K562 (cell line): ENCODE measurements around the gene OXLD1. TPM values are rescaled to one million over a fixed set of nuclear protein-coding genes. Genes with fewer than 3 reads are reported as not detected.
A peak's percentile ranks its signal among the peaks of the same experiment; 100 is the strongest.

ENCODE experiments used
- CCNT2 ChIP-seq: IDR thresholded peaks from 2 replicates; pipeline ENCODE4 v1.6.1; 2011; ENCODE audit warnings: borderline replicate concordance, low read depth, mild to moderate bottlenecking, moderate library complexity, mixed read lengths, low read length; ENCODE audit not compliant: insufficient read length; ENCODE audit errors: extremely low read depth
- FOXP1 ChIP-seq: sonication (generic); formaldehyde crosslinking; IDR thresholded peaks from 2 replicates; pipeline ENCODE4 v1.8.0; 2022; ENCODE audit warnings: mild to moderate bottlenecking, missing genetic modification reagents
- GMEB1 ChIP-seq: fragments of 250-450 bp; sonication (Bioruptor Pico); IDR thresholded peaks from 2 replicates; pipeline ENCODE4 v1.4.0; 2020; ENCODE audit warnings: mild to moderate bottlenecking
- HMGXB4 ChIP-seq: sonication (generic); formaldehyde crosslinking; IDR thresholded peaks from 2 replicates; pipeline ENCODE4 v1.8.1; 2023; ENCODE audit warnings: mild to moderate bottlenecking, missing genetic modification reagents
- LEF1 ChIP-seq: fragments of 450-650 bp; IDR thresholded peaks from 2 replicates; pipeline ENCODE4 v1.6.1; 2016; ENCODE audit warnings: mild to moderate bottlenecking
- MXD1 ChIP-seq: fragments of 250-450 bp; sonication (Bioruptor Pico); IDR thresholded peaks from 2 replicates; pipeline ENCODE4 v1.8.0; 2021; ENCODE audit warnings: borderline replicate concordance, mild to moderate bottlenecking, moderate library complexity; ENCODE audit not compliant: poor library complexity, severe bottlenecking
- NR3C1 ChIP-seq: sonication (generic); formaldehyde crosslinking; IDR thresholded peaks from 2 replicates; pipeline ENCODE4 v1.8.1; 2022; ENCODE audit warnings: missing genetic modification reagents
- POU5F1 ChIP-seq: fragments of 150-350 bp; IDR thresholded peaks from 2 replicates; pipeline ENCODE4 v1.6.1; 2014; ENCODE audit warnings: borderline replicate concordance, low read length, low read depth, mild to moderate bottlenecking; ENCODE audit not compliant: partially characterized antibody
- RBFOX2 ChIP-seq: fragments of 200-400 bp; formaldehyde crosslinking; IDR thresholded peaks from 2 replicates; pipeline ENCODE4 v1.6.1; 2017; ENCODE audit warnings: low read depth, mild to moderate bottlenecking, low read length, moderate library complexity
- SAFB ChIP-seq: fragments of 200-400 bp; formaldehyde crosslinking; IDR thresholded peaks from 2 replicates; pipeline ENCODE4 v1.6.1; 2017; ENCODE audit warnings: low read depth, low read length, borderline replicate concordance
- TEAD4 ChIP-seq, 2 experiments: sonication (generic) in 1 of 2; formaldehyde crosslinking in 1 of 2; IDR thresholded peaks; 2 replicates each; pipeline versions ENCODE4 v1.6.1 to v1.8.0; 2012 to 2022; ENCODE audit warnings: borderline replicate concordance in 1 of 2, inconsistent platforms in 1 of 2, low read length in 1 of 2, mild to moderate bottlenecking in 1 of 2, missing genetic modification reagents in 1 of 2
- ZNF224 ChIP-seq: sonication (generic); formaldehyde crosslinking; IDR thresholded peaks from 2 replicates; pipeline ENCODE4 v1.8.0; 2022; ENCODE audit warnings: mild to moderate bottlenecking, missing genetic modification reagents
- ZNF282 ChIP-seq: sonication (generic); formaldehyde crosslinking; IDR thresholded peaks from 2 replicates; pipeline ENCODE4 v1.8.1; 2023; ENCODE audit warnings: missing genetic modification reagents
- ZNF395 ChIP-seq: fragments of 200-800 bp; sonication (Bioruptor generic); IDR thresholded peaks from 2 replicates; pipeline ENCODE4 v1.6.1; 2017; ENCODE audit warnings: missing genetic modification characterization, missing compliant biosample characterization
- ZNF592 ChIP-seq: fragments of 450-650 bp; IDR thresholded peaks from 2 replicates; pipeline ENCODE4 v1.6.1; 2017; ENCODE audit warnings: antibody characterized with exemption, mild to moderate bottlenecking
- ZNF79 ChIP-seq: fragments of 250-450 bp; sonication (Bioruptor Pico); IDR thresholded peaks from 2 replicates; pipeline ENCODE4 v1.4.0; 2020; ENCODE audit warnings: low read depth, mild to moderate bottlenecking, moderate library complexity
- polyA plus RNA-seq, 8 experiments: library from polyadenylated mRNA; depleted of rRNA in 4 of 8; stranded (reverse) in 5 of 8; unstranded in 3 of 8; fragments of >200 nt; fragmentation: Nextera tagmentation in 2 of 8; fragmentation: Illumina TruSeq in 1 of 8; extraction: Ambion mirVana in 2 of 8; extraction: Trizol in 1 of 8; gene quantifications; 2 replicates each; pipeline versions ENCODE4 v1.2.1 to v1.2.3, GENCODE V29; 2011 to 2014; ENCODE audit warnings: inconsistent platforms in 1 of 8, missing spikeins in 1 of 8
- total RNA-seq, 7 experiments: library from RNA; depleted of rRNA in 6 of 7; stranded (reverse); fragments of >200 nt in 6 of 7; fragmentation: Illumina TruSeq in 2 of 7; extraction: Trizol in 2 of 7; gene quantifications; 2 replicates each; pipeline versions ENCODE4 v1.2.1 to v1.2.3, GENCODE V29; 2011 to 2021; ENCODE audit warnings: low replicate concordance in 1 of 7

The OXLD1 gene
- total and polyA plus RNA-seq, 9 of the 15 experiments (the other 6 are each of a cell fraction or from before 2014, with no cell fraction given), result 4.4 to 115 (median 29.3) TPM

GRCh38 chr17:81711814-81712467 is 45.5 kb upstream of the OXLD1 start, which contains the start of gene SLC25A10 (continued):
- TF ChIP-seq GMEB1, result peak; percentile 75
- peak; percentile 80 for TF ChIP-seq CCNT2
- peak; percentile 71; the same call in 1 of the 2 replicates for TF ChIP-seq HMGXB4
- TF ChIP-seq ZNF395, result peak; percentile 71
- TF ChIP-seq ZNF282 (CRISPR knock-in tag), result peak; percentile 47; the same call in 1 of the 2 replicates
- TF ChIP-seq SAFB, result peak; percentile 74
- 0 out of 2 replicates have a peak, but pooled peaks have one; percentile 44 for TF ChIP-seq ZNF224
- peak; percentile 78 for TF ChIP-seq ZNF592
- TF ChIP-seq LEF1, result 0 out of 2 replicates have a peak, but pooled peaks have one; percentile 5
- no peak for TF ChIP-seq ZNF79 (CRISPR knock-in tag)
- TF ChIP-seq MXD1, result peak; percentile 78
- peak; percentile 49; the same call in 1 of the 2 replicates for TF ChIP-seq NR3C1 (CRISPR knock-in tag)
- TF ChIP-seq RBFOX2, result peak; percentile 61
- TF ChIP-seq FOXP1 (CRISPR knock-in tag), result peak; percentile 75; the same call in 1 of the 2 replicates
- TF ChIP-seq TEAD4 (IDR thresholded peaks at IDR 0.05; ENCODE audit: low read length), result no peak
- peak; percentile 86; the same call in 1 of the 2 replicates for TF ChIP-seq TEAD4 (CRISPR knock-in tag; IDR thresholded peaks at IDR 0.05; ENCODE audit: borderline replicate concordance)
- TF ChIP-seq POU5F1, result no peak
